GM19023 (cell line): Measurements from ENCODE around the gene C2orf69.
A peak's percentile ranks its signal among the peaks of the same experiment; 100 is the strongest.
"Not testable (repeated sequence)": the region's sequence is repeated elsewhere in the genome, so short reads cannot be mapped to it uniquely, and the experiment has no call there.

ENCODE experiments used
- ATAC-seq: cut with Tn5 transposase; IDR thresholded peaks from one replicate; pipeline ENCODE4 v1.9.1; 2021; ENCODE audit warnings: mild to moderate bottlenecking, moderate library complexity; ENCODE audit not compliant: unreplicated experiment

The C2orf69 gene

DNA sequence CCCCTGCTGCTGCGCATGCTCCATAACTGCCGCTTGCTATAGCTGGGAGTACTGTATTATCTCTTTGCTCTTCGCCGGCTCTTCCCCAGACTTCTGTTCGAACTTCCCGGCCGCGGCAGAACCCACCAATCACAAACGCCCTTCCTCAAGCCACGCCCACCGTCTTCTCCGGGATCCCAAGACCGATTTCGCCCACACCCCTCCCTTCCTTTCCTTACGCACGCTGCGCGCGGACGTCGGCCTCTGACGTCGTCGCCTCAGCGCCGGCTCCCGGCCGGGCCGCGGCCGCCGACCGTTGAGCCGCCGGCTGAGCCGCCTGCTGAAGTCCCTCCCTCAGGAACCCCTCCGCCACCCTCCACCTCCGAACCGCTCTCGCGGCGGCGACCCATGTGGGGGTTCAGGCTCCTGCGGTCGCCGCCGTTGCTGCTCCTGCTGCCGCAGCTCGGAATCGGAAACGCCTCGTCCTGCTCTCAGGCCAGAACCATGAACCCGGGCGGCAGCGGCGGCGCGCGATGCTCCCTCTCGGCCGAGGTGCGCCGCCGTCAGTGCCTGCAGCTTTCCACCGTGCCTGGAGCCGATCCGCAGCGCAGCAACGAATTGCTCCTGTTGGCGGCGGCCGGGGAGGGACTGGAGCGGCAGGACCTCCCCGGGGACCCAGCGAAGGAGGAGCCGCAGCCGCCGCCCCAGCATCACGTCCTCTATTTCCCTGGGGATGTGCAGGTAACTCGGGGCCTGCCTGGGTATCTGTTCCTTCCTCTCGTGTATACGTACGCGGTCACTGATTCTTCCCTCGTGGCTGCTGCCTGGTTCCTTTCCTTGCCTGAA is at the start of gene C2orf69:
TSS of gene C2orf69 (plus strand) at position 242 of the 825 bp plus-strand sequence. CDS start at position 388, 146 bp downstream.
- peak; percentile 93 for ATAC-seq

DNA sequence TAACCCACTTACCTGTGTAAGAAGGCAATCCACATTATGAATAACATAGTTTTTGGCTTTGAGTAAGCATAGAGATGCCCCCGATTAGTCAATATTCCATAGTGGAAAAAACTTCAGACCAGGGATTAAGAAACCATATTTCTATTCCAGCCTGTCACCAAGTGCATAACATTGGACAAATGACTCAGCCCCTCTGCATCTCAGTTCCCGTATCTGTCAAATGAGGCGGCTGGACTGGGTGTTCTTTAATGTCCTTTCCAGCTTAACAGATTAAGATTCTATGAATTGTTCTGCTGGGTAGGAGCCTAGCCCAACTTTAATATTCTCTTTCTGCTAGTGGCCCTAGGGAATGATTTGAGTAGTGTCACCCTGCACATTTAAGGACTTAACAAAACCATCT is 48.3 kb upstream of the C2orf69 start:
- ATAC-seq, result no peak

DNA sequence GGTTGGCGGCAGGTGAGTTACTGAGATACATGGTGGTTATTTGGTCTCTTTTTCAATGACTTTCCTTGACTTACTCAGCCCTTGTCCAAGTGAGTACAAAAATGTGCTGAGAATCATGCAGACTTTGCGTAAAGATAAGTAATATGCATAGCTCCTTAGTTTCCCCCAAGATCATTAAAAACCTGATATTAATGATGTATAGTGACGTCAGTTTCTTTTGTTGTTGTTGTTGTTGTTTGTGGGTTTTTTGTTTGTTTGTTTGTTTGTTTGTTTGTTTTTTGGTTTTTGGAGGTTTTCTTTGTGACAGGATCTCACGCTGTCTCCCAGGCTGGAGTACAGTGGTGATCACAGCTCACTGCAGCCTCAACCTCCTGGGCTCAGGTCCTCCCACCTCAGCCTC is 45.2 kb upstream of the C2orf69 start:
- no peak for ATAC-seq

DNA sequence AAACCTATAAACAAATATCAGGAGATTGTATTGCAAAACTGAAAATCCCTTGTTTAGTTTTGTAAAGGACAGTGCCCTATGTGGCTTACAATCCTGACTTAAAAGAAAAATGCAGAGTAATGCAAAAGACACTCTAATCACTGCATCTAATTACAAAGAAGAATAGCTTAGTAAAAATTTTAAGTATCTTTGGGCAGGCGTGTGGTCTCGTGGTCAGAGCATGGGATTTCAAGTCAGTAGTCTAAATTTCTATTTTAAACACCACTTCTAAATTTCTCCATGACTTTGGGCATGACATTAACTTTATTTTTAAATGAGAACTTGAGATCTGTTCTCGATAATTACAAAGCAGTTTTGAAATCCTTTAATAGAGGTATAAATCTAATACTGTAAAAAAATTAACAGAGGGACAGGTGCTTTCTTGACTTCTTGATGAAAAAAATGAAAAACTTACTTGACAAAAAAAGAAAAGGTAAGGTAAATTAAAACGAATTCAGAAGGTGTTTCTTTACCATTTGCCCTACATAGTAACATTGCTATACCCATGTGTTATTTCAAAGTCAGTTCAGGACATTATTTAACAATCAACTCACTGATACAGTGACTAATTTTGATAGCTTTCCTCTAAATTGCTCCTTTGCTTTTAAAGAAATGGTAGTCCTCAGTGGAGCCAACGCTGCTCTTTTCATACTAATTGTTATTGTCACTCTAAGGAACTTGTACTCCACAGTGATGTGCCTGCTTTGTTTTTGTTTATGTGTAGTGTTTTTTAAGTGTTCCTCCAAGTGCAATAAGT is 42.5 kb upstream of the C2orf69 start:
- no peak for ATAC-seq

GRCh38 chr2:199869227-199869541 is 41.9 kb upstream of the C2orf69 start:
- ATAC-seq, result no peak

DNA sequence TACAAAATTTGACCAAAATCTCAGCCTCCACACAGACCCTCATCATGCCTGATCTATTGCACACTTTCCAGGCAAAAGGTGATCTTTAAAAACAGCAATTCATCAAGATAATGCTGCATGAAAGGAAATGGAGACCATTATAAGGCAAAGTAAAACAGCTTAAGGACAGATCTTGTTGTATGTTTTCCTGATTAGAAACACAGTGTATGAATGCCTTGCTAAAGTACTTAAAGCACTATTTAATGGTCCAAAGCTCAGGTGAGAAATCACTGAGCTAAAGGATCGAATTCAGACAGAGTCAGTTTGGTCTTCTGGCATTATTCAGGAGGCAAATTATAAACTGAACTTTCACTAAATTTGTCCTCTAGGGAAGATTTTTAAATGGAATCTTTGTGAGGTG is 41.4 kb upstream of the C2orf69 start:
- ATAC-seq, result no peak

GRCh38 chr2:199870581-199870980 is 40.5 kb upstream of the C2orf69 start:
- ATAC-seq, result no peak

- no peak for ATAC-seq
Observed at GRCh38 chr2:199874209-199874608, 36.9 kb upstream of the C2orf69 start.

- no peak for ATAC-seq
Observed at GRCh38 chr2:199875400-199875799, 35.7 kb upstream of the C2orf69 start.

- no peak for ATAC-seq
Observed at GRCh38 chr2:199882667-199883066, 28.4 kb upstream of the C2orf69 start.

DNA sequence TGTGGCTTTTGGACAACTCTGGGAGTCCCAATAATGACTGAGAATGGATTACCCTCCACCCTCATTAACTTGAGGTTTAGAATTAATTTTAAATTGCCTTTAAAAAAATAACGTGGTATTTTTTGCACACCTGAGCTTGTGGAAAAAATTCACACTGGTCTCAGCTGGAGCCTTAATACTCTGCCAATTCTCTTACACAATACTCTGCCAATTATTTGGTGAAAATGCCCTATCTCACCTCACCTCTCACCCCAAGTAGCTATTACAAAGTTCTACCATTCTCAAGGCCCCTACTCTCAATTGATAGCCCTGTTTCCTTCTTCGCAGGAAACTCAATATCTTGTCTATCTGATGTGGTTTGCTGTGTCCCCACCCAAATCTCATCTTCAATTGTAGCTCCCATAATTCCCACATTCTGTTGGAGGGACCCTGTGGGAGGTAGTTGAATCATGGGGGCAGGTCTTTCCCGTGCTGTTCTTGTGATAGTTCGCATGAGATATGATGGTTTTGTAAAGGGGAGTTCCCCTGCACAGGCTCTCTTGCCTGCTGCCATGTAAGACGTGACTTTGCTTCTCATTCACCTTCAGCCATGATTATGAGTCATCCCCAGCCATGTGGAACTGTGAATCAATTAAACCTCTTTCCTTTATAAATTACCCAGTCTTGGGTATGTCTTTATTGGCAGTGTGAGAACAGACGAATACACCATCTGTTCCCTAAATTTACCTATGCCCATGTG is 27.4 kb upstream of the C2orf69 start:
- ATAC-seq, result no peak

DNA sequence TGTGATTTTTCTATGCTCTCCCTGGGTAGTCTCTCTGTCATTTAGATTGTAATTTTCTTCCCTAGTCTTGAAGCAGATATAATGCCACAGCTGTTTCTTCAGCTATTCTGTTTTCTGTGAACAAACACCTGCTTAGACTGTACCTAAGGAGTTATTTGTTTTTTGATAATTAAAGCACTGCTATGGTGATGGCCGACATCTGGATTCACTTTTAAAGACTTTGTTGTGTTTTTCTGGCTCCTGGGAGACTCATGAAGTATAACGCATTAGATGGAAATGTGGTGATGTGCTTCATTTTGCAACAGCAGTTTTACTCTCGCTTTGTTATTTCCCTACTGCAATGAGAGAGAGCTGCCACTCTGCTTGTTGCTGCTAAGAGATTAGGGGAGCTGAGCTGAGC is 15.7 kb upstream of the C2orf69 start:
- ATAC-seq, result no peak

DNA sequence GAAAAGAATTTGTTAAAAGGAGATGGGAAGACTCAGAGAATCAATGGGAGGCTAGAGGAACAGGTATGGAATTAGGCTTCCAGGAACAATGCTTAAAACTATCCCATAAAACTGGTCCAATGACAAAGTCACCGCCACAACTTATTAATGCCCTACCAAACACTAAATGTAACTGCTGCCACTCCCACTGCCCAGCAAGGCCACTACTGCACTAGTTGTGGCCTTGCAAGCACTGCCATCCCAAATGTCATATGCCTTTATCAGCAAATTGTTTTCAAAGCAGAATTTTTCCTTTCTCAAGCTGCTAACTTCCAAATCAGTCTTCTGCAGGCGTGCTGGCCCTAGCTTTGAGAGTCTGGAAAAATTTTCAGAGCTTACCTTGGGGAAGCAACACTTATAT is 14.5 kb upstream of the C2orf69 start:
- ATAC-seq, result no peak

- ATAC-seq, result no peak
Observed at GRCh38 chr2:199901942-199902341, 9.2 kb upstream of the C2orf69 start.

DNA sequence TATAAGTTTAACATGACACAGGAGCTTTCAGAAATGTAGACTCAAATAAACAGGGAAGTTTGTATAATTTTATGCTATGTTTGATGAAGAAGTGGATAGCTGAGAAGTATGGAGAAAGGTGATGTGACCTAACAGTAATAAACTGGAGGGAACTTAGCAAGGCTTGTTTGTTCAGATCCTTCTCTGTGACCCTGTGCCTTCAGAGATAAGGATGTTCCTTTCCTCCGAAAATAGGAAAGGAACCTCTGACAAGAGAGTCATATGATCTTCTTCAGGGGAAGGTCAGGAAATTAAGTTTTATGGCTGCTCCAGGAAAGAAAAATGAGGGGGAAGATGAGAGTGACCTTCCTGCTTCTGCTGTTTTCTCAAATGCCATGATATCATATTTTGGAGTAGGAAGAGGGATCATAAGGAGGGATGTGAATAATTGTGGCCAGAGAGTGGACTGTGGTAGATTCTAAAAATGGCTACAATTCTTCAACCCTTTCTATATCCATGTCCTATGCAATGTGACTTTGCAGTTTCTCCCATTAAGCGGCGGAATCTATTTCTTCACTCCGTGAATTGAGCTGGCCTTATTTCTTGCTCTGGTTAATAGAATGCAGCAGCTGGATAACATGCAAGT is 8.5 kb upstream of the C2orf69 start:
- ATAC-seq, result no peak

DNA sequence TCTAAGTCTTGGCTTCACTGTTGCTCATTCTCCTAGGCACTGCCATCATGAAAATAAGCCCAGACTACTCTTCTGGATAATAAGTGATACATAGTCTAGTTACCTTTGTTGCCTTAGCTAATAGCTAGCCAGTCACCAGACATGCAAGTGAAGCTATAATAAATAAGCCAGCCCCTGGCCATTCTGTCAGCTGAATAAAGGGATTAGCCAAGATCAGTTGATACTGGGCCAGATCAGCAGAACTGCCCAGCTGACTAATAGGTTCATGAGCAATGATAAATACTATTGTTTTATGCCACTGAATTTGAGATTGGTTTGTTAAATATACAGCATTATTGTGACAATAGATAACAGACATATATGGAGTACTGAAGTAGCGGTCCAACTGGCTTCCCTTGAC is 8.0 kb upstream of the C2orf69 start:
- no peak for ATAC-seq

DNA sequence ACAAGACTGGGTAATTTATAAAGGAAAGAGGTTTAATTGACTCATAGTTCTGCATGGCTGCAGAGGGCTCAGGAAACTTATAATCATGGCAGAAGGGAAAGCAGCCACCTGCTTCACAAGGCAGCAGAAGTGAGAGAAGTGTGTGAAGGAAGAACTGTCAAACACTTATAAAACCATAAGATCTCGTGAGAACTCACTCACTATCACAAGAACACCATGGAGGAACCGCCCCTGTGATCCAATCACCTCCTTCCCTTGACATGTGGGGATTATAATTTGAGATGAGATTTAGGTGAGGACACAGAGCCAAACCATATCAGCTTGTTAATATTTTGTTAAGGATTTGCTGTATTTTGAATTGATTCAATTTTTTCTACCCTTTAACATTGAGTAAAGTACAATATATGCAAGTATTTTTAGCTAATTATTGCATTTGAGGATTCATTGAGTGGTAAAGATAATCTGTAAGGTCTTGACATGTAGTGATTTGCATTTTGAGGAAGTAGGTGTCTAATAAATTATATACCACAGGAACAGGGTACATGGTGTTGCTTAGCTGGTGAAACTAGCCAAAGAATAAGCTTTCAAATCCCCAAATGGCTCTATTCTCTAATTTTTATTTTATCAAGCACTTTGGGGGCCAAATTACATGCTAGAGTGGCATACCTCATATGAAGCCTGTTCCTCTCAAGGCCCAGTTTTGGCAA is 3.9 kb upstream of the C2orf69 start:
- ATAC-seq, result no peak

- no peak for ATAC-seq
Observed at GRCh38 chr2:199910338-199911051, 598 bp upstream of the C2orf69 start.

GRCh38 chr2:199911877-199912161 is 726 bp downstream of the C2orf69 start:
- ATAC-seq, result no peak

- ATAC-seq, result not testable (repeated sequence)
Observed at GRCh38 chr2:199912553-199913114, 1.5 kb downstream of the C2orf69 start.
